IMR-90 (cell line): ENCODE results near the gene SPPL2C. TPM values are rescaled to one million over a fixed set of nuclear protein-coding genes. Genes with fewer than 3 reads are reported as not detected.

Source experiments
- ATAC-seq: fragments of 200-7000 bp; cut with Tn5 transposase; 2 replicates; pipeline ENCODE4 v1.9.1; 2020; ENCODE audit warnings: low read depth, mild to moderate bottlenecking, moderate library complexity
- BruUV-seq: library from RNA; stranded (reverse); fragments of 400-500 nt; replicated peaks from 2 replicates; lab custom pipeline; 2021; lab: Mats Ljungman, UMichigan
- CTCF ChIA-PET: fragments of 300-600 bp; formaldehyde crosslinking; extraction: SDS; loops from one replicate; lab custom pipeline; 2021; ENCODE audit warnings: antibody characterized with exemption; lab: Yijun Ruan, JAX
- POLR2A ChIA-PET: fragments of 300-600 bp; sonication (Branson Sonifier 250); formaldehyde crosslinking; loops from one replicate; lab custom pipeline; 2022; ENCODE audit warnings: antibody characterized with exemption; ENCODE audit not compliant: unreplicated experiment; lab: Charles Lee
- DNase-seq: peaks from one replicate; pipeline ENCODE4 v3.0.0; 2013
- H2AFZ ChIP-seq: replicated peaks from 2 replicates; pipeline ENCODE3; 2013; ENCODE audit warnings: low read length, mild to moderate bottlenecking; ENCODE audit not compliant: poor library complexity
- H2AK5ac ChIP-seq: 2 replicates; pipeline ENCODE4 v1.6.1; 2013; ENCODE audit warnings: low read depth, low read length, inconsistent platforms
- H2AK9ac ChIP-seq: replicated peaks from 2 replicates; pipeline ENCODE3; 2013; ENCODE audit warnings: mild to moderate bottlenecking, low read depth, low read length, moderate library complexity; ENCODE audit not compliant: poor library complexity
- H2BK120ac ChIP-seq: 2 replicates; pipeline ENCODE4 v1.6.1; 2013; ENCODE audit warnings: low read depth, low read length, inconsistent platforms
- H2BK15ac ChIP-seq: 3 replicates; pipeline ENCODE4 v1.6.1; 2013; ENCODE audit warnings: low read depth, low read length, inconsistent platforms
- H2BK20ac ChIP-seq: 2 replicates; pipeline ENCODE4 v1.6.1; 2013; ENCODE audit warnings: low read depth, mild to moderate bottlenecking, inconsistent platforms, low read length, moderate library complexity
- H2BK5ac ChIP-seq: 2 replicates; pipeline ENCODE4 v1.6.1; 2013; ENCODE audit warnings: mild to moderate bottlenecking, low read depth, low read length, inconsistent platforms; ENCODE audit not compliant: poor library complexity, severe bottlenecking
- H3K14ac ChIP-seq: replicated peaks from 2 replicates; pipeline ENCODE4 v1.6.1; 2013; ENCODE audit warnings: low read depth, low read length, inconsistent platforms
- H3K18ac ChIP-seq: 2 replicates; pipeline ENCODE4 v1.6.1; 2013; ENCODE audit warnings: low read depth, low read length, control low read depth
- H3K23ac ChIP-seq: 2 replicates; pipeline ENCODE4 v1.6.1; 2013; ENCODE audit warnings: low read depth, low read length, inconsistent platforms
- H3K27ac ChIP-seq: 2 replicates; pipeline ENCODE4 v1.5.1; 2013; ENCODE audit warnings: mild to moderate bottlenecking, control low read depth, low read length; ENCODE audit not compliant: insufficient read depth
- H3K27me3 ChIP-seq: 2 replicates; pipeline ENCODE4 v1.6.1; 2013; ENCODE audit warnings: low read length; ENCODE audit not compliant: control insufficient read depth, insufficient read depth
- H3K36me3 ChIP-seq: 2 replicates; pipeline ENCODE4 v1.6.1; 2013; ENCODE audit warnings: low read length, mixed read lengths; ENCODE audit not compliant: control insufficient read depth, insufficient read depth
- H3K4ac ChIP-seq: 2 replicates; pipeline ENCODE4 v1.6.1; 2013; ENCODE audit warnings: low read depth, low read length, inconsistent platforms
- H3K4me1 ChIP-seq: 2 replicates; pipeline ENCODE4 v1.6.1; 2013; ENCODE audit warnings: low read length, mixed read lengths; ENCODE audit not compliant: control insufficient read depth, insufficient read depth
- H3K4me2 ChIP-seq: 2 replicates; pipeline ENCODE4 v1.6.1; 2013; ENCODE audit warnings: low read depth, mild to moderate bottlenecking, control low read depth, low read length, moderate library complexity
- H3K4me3 ChIP-seq: 2 replicates; pipeline ENCODE4 v1.5.1; 2013; ENCODE audit warnings: low read depth, mild to moderate bottlenecking, control low read depth, low read length, moderate library complexity; ENCODE audit not compliant: insufficient read depth
- H3K56ac ChIP-seq: 2 replicates; pipeline ENCODE4 v1.6.1; 2013; ENCODE audit warnings: low read length, inconsistent platforms; ENCODE audit not compliant: insufficient read depth; ENCODE audit errors: extremely low read depth
- H3K79me1 ChIP-seq, 2 experiments: 2 replicates each; pipeline ENCODE4 v1.6.1; 2013; ENCODE audit warnings: low read length in 2 of 2, inconsistent platforms in 1 of 2, low read depth in 1 of 2
- H3K9ac ChIP-seq: 2 replicates; pipeline ENCODE4 v1.6.1; 2013; ENCODE audit warnings: low read depth, low read length, control low read depth
- H3K9me1 ChIP-seq: 2 replicates; pipeline ENCODE4 v1.6.1; 2013; ENCODE audit warnings: low read length, inconsistent platforms; ENCODE audit not compliant: insufficient read depth
- H3K9me3 ChIP-seq: 2 replicates; pipeline ENCODE4 v1.6.1; 2013; ENCODE audit warnings: low read length; ENCODE audit not compliant: control insufficient read depth, insufficient read depth
- H4K20me1 ChIP-seq: 2 replicates; pipeline ENCODE4 v1.6.1; 2013; ENCODE audit warnings: low read length, inconsistent platforms; ENCODE audit not compliant: insufficient read depth
- H4K5ac ChIP-seq: 2 replicates; pipeline ENCODE4 v1.6.1; 2013; ENCODE audit warnings: mild to moderate bottlenecking, low read depth, low read length, control low read depth
- H4K8ac ChIP-seq, 2 experiments: 2 replicates each; pipeline ENCODE4 v1.6.1; 2013; ENCODE audit warnings: low read depth in 2 of 2, low read length in 2 of 2, control low read depth in 1 of 2, inconsistent platforms in 1 of 2
- H4K91ac ChIP-seq: 2 replicates; pipeline ENCODE4 v1.6.1; 2013; ENCODE audit warnings: low read depth, low read length, inconsistent platforms; ENCODE audit not compliant: insufficient read depth
- BHLHE40 ChIP-seq: fragments of 150-350 bp; IDR thresholded peaks from 2 replicates; pipeline ENCODE4 v1.6.1; 2016; ENCODE audit warnings: mild to moderate bottlenecking, low read depth, low read length
- CHD1 ChIP-seq: IDR thresholded peaks from 2 replicates; pipeline ENCODE4 v1.6.1; 2012; ENCODE audit warnings: low read depth, low read length, improper control_type of control experiment
- CTCF ChIP-seq: conservative IDR thresholded peaks from 2 replicates; pipeline ENCODE4 v1.5.1; 2012; ENCODE audit warnings: mild to moderate bottlenecking, low read depth, low read length, improper control_type of control experiment
- FOS ChIP-seq: fragments of 150-350 bp; IDR thresholded peaks from 2 replicates; pipeline ENCODE4 v1.6.1; 2016; ENCODE audit warnings: low read depth, low read length
- MAZ ChIP-seq: IDR thresholded peaks from 2 replicates; pipeline ENCODE4 v1.6.1; 2012; ENCODE audit warnings: low read depth, mild to moderate bottlenecking, low read length, improper control_type of control experiment, moderate library complexity, borderline replicate concordance
- MXI1 ChIP-seq: IDR thresholded peaks from 2 replicates; pipeline ENCODE4 v1.6.1; 2012; ENCODE audit warnings: low read depth, mild to moderate bottlenecking, low read length, moderate library complexity, borderline replicate concordance
- NFE2L2 ChIP-seq: fragments of 150-350 bp; IDR thresholded peaks from 2 replicates; pipeline ENCODE4 v1.6.1; 2016; ENCODE audit warnings: low read depth, mild to moderate bottlenecking, low read length
- POLR2A ChIP-seq: IDR thresholded peaks from 2 replicates; pipeline ENCODE4 v1.6.1; 2012; ENCODE audit warnings: mild to moderate bottlenecking, low read depth, low read length
- RAD21 ChIP-seq: IDR thresholded peaks from 2 replicates; pipeline ENCODE4 v1.6.1; 2012; ENCODE audit warnings: low read length, improper control_type of control experiment
- RCOR1 ChIP-seq: IDR thresholded peaks from 2 replicates; pipeline ENCODE4 v1.6.1; 2012; ENCODE audit warnings: mild to moderate bottlenecking, low read length, improper control_type of control experiment; ENCODE audit not compliant: insufficient replicate concordance
- SMC3 ChIP-seq: fragments of 150-350 bp; IDR thresholded peaks from 2 replicates; pipeline ENCODE4 v1.6.1; 2016; ENCODE audit warnings: low read depth, mild to moderate bottlenecking, antibody characterized with exemption, low read length, moderate library complexity
- WGBS, 2 experiments: methylation state at CpG; one replicate each; pipeline versions ENCODE4 v1.1.5 to v1.1.7; 2013; ENCODE audit warnings: missing lambda C conversion rate in 2 of 2; ENCODE audit not compliant: insufficient read length in 1 of 2; ENCODE audit errors: extremely low coverage in 2 of 2; 5-methylcytosine and 5-hydroxymethylcytosine counted together
- dilution Hi-C: fragments of 300-500 bp; cut with HindIII; formaldehyde crosslinking; loops from one replicate; pipeline ENCODE4 v1.14.3; 2018; ENCODE audit warnings: low sequenced_read_pairs; ENCODE audit not compliant: unreplicated experiment
- in situ Hi-C: fragments of 300-500 bp; cut with MboI; formaldehyde crosslinking; loops from 3 replicates; pipeline ENCODE4 v1.14.3; 2019; ENCODE audit warnings: low sequenced_read_pairs, inconsistent platforms, mixed read lengths
- intact Hi-C: fragments of 100-400 bp; cut with micrococcal nuclease; formaldehyde crosslinking; loops from 2 replicates; pipeline ENCODE4 v1.10.0; 2022
- polyA plus RNA-seq, 3 experiments: library from polyadenylated mRNA; depleted of rRNA; stranded (reverse); fragments of >200 nt; gene quantifications; 2 replicates each; pipeline ENCODE4 v1.2.3, GENCODE V29; 2012; ENCODE audit warnings: low replicate concordance in 1 of 3
- total RNA-seq: library from RNA; depleted of rRNA; stranded (reverse); fragments of >200 nt; gene quantifications from 2 replicates; pipeline ENCODE4 v1.2.3, GENCODE V29; 2012
- TF ChIP-seq, protein P1 (sequence below): fragments of 150-350 bp; IDR thresholded peaks from 2 replicates; pipeline ENCODE4 v1.6.1; 2017; ENCODE audit warnings: mild to moderate bottlenecking, antibody characterized with exemption, low read length, low read depth

Gene SPPL2C
- total and polyA plus RNA-seq, 2 of the 4 experiments (the other 2 are of a cell fraction): not detected

- no peak within 1 kb of the TSS for H3K56ac ChIP-seq
- no peak within 1 kb of the TSS for H3K23ac ChIP-seq
- H4K8ac ChIP-seq: peak within 1 kb of the TSS; percentile 81 to 82
- H2AK5ac ChIP-seq: no peak within 1 kb of the TSS
- H3K9ac ChIP-seq: peak within 1 kb of the TSS; percentile 33; the same call in 1 of the 2 replicates
- DNase-seq: peak; percentile 88
- WGBS, 2 experiments: 1% methylated on average over 21 of the region's 97 CpGs; no CpG with 5 or more reads in 1 of the 2 experiments
- CTCF ChIA-PET: no interaction called here
- peak within 1 kb of the TSS; percentile 92 for H2AFZ ChIP-seq
- peak within 1 kb of the TSS; percentile 15; the same call in 1 of the 2 replicates for H3K27ac ChIP-seq
- peak; percentile 100 for ATAC-seq
- POLR2A ChIA-PET: no interaction called here
- H3K27me3 ChIP-seq: peaks cover 46% of the 10 kb centered on the region
- no peak within 1 kb of the TSS for H2BK15ac ChIP-seq
- no peak within 1 kb of the TSS for H2BK5ac ChIP-seq
- H2BK120ac ChIP-seq: no peak within 1 kb of the TSS
- H2BK20ac ChIP-seq: no peak within 1 kb of the TSS
- peak within 1 kb of the TSS; percentile 49 for H3K14ac ChIP-seq
- H3K4me3 ChIP-seq: peak within 1 kb of the TSS; percentile 75
- intact Hi-C loops (no loop called here), in situ Hi-C loops (no loop called here), dilution Hi-C loops (no loop called here)
- H3K4ac ChIP-seq: peak within 1 kb of the TSS; percentile 50; the same call in 1 of the 2 replicates
- peak within 1 kb of the TSS; percentile 2 for H2AK9ac ChIP-seq
- H3K18ac ChIP-seq: peak within 1 kb of the TSS; percentile 43; the same call in 1 of the 2 replicates
- H3K4me2 ChIP-seq: peak within 1 kb of the TSS; percentile 90
- no peaks in the 10 kb centered on the region for H3K9me1 ChIP-seq
- no peaks in the 10 kb centered on the region for H3K9me3 ChIP-seq
- H3K36me3 ChIP-seq: no peaks in the 10 kb centered on the region
- H4K20me1 ChIP-seq: no peaks in the 10 kb centered on the region
- no peaks in the 10 kb centered on the region for H3K79me1 ChIP-seq
- peak within 1 kb of the TSS; percentile 95 for H4K5ac ChIP-seq
- no TSS peak for BruUV-seq
- H4K91ac ChIP-seq: no peak within 1 kb of the TSS
- H3K4me1 ChIP-seq: peaks cover 3% of the 10 kb centered on the region; the same call in 1 of the 2 replicates
- no peak for TF ChIP-seq FOS
- peak; percentile 41; the same call in 1 of the 2 replicates for TF ChIP-seq RAD21
- peak; percentile 95 for TF ChIP-seq CTCF
- no peak for TF ChIP-seq CHD1
- TF ChIP-seq POLR2A: no peak
- TF ChIP-seq MXI1: no peak
- TF ChIP-seq SMC3: no peak
- TF ChIP-seq BHLHE40: no peak
- no peak for TF ChIP-seq NFE2L2
- TF ChIP-seq, protein P1, sequence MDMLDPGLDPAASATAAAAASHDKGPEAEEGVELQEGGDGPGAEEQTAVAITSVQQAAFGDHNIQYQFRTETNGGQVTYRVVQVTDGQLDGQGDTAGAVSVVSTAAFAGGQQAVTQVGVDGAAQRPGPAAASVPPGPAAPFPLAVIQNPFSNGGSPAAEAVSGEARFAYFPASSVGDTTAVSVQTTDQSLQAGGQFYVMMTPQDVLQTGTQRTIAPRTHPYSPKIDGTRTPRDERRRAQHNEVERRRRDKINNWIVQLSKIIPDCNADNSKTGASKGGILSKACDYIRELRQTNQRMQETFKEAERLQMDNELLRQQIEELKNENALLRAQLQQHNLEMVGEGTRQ: no peak
- no peak for TF ChIP-seq RCOR1
- TF ChIP-seq MAZ: peak; percentile 93
These were observed 49.5 kb downstream of the SPPL2C start, which contains the start of gene MAPT for GRCh38 chr17:45894022-45894784. TSS of gene MAPT (plus strand) at chr17:45894554. CDS start at chr17:45962338, 67,784 bp downstream.
